Lower lobe of right lung (tissue), 2 donors: ENCODE data around the gene MCM3AP. TPM values are rescaled to one million over a fixed set of nuclear protein-coding genes. Genes with fewer than 3 reads are reported as not detected.

Experiments
- ATAC-seq, 2 donors: fragments of 200-7000 bp; cut with Tn5 transposase; one replicate each; pipeline ENCODE4 v1.9.1; 2020 to 2022; ENCODE audit warnings: mild to moderate bottlenecking in 2 of 2, moderate library complexity in 2 of 2
- DNase-seq: peaks from one replicate; pipeline ENCODE4 v3.0.0-alpha.2; 2020
- H3K27ac ChIP-seq: fragments of 200-600 bp; one replicate; pipeline ENCODE4 v1.8.0; 2022
- H3K27me3 ChIP-seq: fragments of 200-600 bp; one replicate; pipeline ENCODE4 v1.8.0; 2022; ENCODE audit warnings: low read depth
- H3K36me3 ChIP-seq: fragments of 200-600 bp; one replicate; pipeline ENCODE4 v1.8.0; 2022; ENCODE audit warnings: mild to moderate bottlenecking
- H3K4me1 ChIP-seq: fragments of 200-600 bp; one replicate; pipeline ENCODE4 v1.8.0; 2022
- H3K4me3 ChIP-seq: fragments of 200-600 bp; one replicate; pipeline ENCODE4 v1.8.0; 2022; ENCODE audit warnings: mild to moderate bottlenecking
- H3K9me3 ChIP-seq: fragments of 200-600 bp; one replicate; pipeline ENCODE4 v1.8.0; 2022
- CTCF ChIP-seq: fragments of 200-600 bp; IDR thresholded peaks from one replicate; pipeline ENCODE4 v1.8.0; 2022; ENCODE audit warnings: antibody characterized with exemption, mild to moderate bottlenecking
- intact Hi-C: fragments of 100-400 bp; cut with DNase I; formaldehyde crosslinking; loops from one replicate; pipeline ENCODE4 v1.11.0; 2022
- total RNA-seq: library from RNA; stranded (reverse); fragmentation: NEBNext Ultra II Directional; extraction: Animal tissue kit (Norgen Biotek cat#: 25700); gene quantifications from one replicate; pipeline ENCODE4 v1.2.1, GENCODE V29; 2021
- donor health status: DM: no; HTN: yes; CAD: no; lungs with severe emphysema.

MCM3AP gene
- total RNA-seq, 1 donor from 2014 or later, result 96.2 TPM

- intact Hi-C loops, result no loop called here
- Histone ChIP-seq H3K9me3 (no peaks in the 10 kb centered on the region), H3K4me3 (no peak overlapping the region), H3K27ac (no peak overlapping the region), H3K27me3 (no peaks in the 10 kb centered on the region), H3K4me1 (peaks cover 41% of the 10 kb centered on the region), H3K36me3 (peaks cover 50% of the 10 kb centered on the region)
- ATAC-seq, result peak; percentile 42 to 60
- no peak for DNase-seq
- TF ChIP-seq CTCF, result no peak
These were observed 63.6 kb downstream of the MCM3AP start for GRCh38 chr21:46221664-46222435.

GRCh38 chr21:46220847-46221246 lies 64.6 kb downstream of the MCM3AP start:
- Histone ChIP-seq H3K4me1 (peaks cover 34% of the 10 kb centered on the region), H3K9me3 (no peaks in the 10 kb centered on the region), H3K27me3 (no peaks in the 10 kb centered on the region), H3K27ac (no peak overlapping the region), H3K36me3 (peaks cover 57% of the 10 kb centered on the region), H3K4me3 (no peak overlapping the region)
- no peak for DNase-seq
- no peak for ATAC-seq
- intact Hi-C loops, result no loop called here
- no peak for TF ChIP-seq CTCF

GRCh38 chr21:46220275-46220810 lies 65.1 kb downstream of the MCM3AP start:
- intact Hi-C loops, result no loop called here
- H3K27me3 ChIP-seq, result no peaks in the 10 kb centered on the region
- H3K4me1 ChIP-seq, result peaks cover 29% of the 10 kb centered on the region
- H3K4me3 ChIP-seq, result no peak overlapping the region
- DNase-seq (no peak), ATAC-seq (peak; percentile 11 to 18)
- H3K27ac ChIP-seq, result no peak overlapping the region
- no peaks in the 10 kb centered on the region for H3K9me3 ChIP-seq
- H3K36me3 ChIP-seq, result peaks cover 62% of the 10 kb centered on the region
- no peak for TF ChIP-seq CTCF

GRCh38 chr21:46219591-46220239 lies 65.7 kb downstream of the MCM3AP start:
- Histone ChIP-seq H3K4me3 (no peak overlapping the region), H3K27ac (no peak overlapping the region), H3K27me3 (no peaks in the 10 kb centered on the region), H3K36me3 (peaks cover 69% of the 10 kb centered on the region), H3K9me3 (no peaks in the 10 kb centered on the region), H3K4me1 (peaks cover 27% of the 10 kb centered on the region)
- DNase-seq (peak; percentile 71), ATAC-seq (peak; percentile 15 to 23)
- intact Hi-C loops, result no loop called here
- TF ChIP-seq CTCF, result no peak

GRCh38 chr21:46218906-46219590 lies 66.4 kb downstream of the MCM3AP start:
- Histone ChIP-seq H3K9me3 (no peaks in the 10 kb centered on the region), H3K4me1 (peaks cover 27% of the 10 kb centered on the region), H3K27ac (no peak overlapping the region), H3K36me3 (peaks cover 75% of the 10 kb centered on the region), H3K27me3 (no peaks in the 10 kb centered on the region), H3K4me3 (no peak overlapping the region)
- TF ChIP-seq CTCF, result no peak
- ATAC-seq, result no peak
- DNase-seq, result no peak
- intact Hi-C loops, result no loop called here
